NCI-H748 treated with DMSO at 0.1 percent for 48 hours (cell line): ENCODE measurements around the gene ZNF524.
"Not testable (repeated sequence)": the region's sequence is repeated elsewhere in the genome, so short reads cannot be mapped to it uniquely, and the experiment has no call there.

Experiments used
- DNase-seq: peaks from one replicate; lab custom pipeline; 2025; lab: John Stamatoyannopoulos, UW

The ZNF524 gene

DNA sequence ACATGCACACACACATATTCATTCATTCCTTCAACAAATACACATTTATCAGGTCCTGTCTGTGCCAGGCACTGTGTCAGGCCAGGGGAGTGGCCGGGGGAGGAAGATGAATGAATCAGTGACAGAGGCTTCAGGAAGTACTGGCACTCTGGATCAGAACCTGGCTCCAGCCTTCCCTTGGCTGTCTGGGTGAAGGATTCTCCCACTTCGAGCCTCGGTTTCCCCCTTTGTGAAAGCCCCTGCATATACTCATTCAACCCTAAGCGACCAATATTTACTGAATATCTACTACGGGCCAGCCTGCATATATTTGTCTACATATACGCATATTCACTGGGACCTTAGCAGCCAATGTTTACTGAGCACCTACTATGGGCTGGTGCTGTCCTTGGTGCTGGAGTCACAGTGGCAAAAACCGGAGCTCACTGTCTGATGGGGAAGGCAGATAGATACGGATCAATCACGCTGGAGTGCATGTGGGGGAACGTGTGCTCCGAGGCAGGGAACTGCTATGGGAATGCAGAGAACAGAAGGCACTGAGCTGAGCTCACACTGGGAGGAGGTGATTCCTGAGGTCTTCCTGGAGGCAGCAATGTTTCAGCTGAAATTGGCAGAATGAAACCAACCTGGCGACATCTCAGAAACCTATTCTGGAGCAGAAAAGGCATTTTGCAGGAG, 18.8 kb upstream of the ZNF524 start:
- DNase-seq: no peak

GRCh38 chr19:55581823-55582223, 18.3 kb upstream of the ZNF524 start:
- DNase-seq: no peak

- DNase-seq: not testable (repeated sequence)
These were observed 17.8 kb upstream of the ZNF524 start for GRCh38 chr19:55582284-55582683.

DNA sequence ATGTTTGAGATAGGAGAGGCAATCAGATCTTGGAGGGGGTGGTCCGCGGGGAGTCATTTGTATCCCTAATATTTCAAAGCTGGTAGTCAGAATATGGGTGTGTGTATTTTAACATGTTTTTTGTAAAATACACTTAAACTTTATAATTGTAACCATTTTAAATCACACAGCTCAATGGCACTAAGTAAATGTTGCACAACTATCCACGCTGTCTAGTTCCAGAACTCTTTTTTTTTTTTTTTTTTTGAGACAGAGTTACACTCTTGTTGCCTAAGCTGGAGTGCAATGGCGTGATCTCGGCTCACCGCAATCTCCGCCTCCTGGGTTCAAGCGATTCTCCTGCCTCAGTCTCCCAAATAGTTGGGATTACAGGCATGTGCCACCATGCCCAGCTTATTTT, 16.2 kb upstream of the ZNF524 start:
- DNase-seq: not testable (repeated sequence)

DNA sequence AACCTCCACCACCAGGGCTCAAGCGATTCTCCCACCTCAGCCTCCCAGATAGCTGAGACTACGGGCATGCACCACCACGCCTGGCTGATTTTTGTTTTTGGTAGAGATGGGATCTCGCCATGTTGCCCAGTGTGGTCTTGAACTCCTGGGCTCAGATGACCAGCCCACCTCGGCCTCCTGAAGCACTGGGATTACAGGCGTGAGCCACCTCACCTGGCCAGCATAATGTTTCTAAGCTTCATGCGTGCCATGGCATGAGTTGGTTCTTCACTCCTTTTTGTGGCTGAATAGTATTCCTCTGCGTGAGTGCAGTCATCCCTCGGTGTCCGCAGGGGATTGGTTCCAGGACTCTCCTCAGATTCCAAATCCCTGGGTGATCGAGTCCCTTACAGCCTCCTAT, 15.2 kb upstream of the ZNF524 start:
- DNase-seq: no peak

GRCh38 chr19:55585658-55586339, 14.3 kb upstream of the ZNF524 start:
- peak; percentile 63 for DNase-seq

GRCh38 chr19:55586976-55587668, 13.0 kb upstream of the ZNF524 start:
- peak; percentile 97 for DNase-seq

DNA sequence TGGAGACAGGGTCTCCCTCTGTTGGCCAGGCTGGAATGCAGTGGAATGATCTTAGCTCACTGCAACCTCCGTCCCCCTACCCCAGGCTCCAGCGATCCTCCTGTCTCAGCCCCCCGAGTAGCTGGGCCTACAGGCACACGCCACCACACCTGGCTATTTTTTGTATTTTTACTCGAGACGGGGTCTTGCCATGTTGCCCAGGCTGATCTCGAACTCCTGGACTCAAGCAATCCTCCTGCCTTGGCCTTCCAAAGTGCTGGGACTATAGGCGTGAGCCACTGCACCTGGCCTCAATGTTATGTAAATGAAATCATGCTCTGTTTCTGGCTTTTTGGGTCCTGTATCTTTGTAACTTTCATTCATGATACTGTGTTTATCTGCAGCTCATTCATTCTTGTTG, 11.3 kb upstream of the ZNF524 start:
- no peak for DNase-seq

- DNase-seq: no peak
These were observed 10.0 kb upstream of the ZNF524 start for GRCh38 chr19:55590109-55590508.

- peak; percentile 47 for DNase-seq
These were observed 9.5 kb upstream of the ZNF524 start for GRCh38 chr19:55590617-55591016.

DNA sequence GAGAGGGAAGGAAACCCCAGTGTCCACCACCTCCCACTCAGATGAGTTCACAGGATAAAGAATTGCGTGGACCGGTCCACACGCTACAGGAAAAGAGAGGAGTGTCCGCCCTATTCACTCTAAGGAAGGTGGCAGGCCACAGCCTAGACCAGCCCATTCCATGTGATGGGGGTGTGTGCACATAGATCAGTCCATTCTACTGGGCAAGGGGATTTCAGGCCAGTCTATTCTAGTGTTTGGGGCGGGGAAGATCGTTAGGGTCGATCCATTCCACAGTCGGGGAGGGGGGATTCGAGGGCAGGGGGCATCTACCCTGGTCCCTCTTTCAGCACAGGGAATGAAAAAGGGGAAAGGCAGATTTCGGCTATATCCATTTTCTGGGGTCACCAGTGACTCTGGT, 8.5 kb upstream of the ZNF524 start:
- DNase-seq: no peak

GRCh38 chr19:55592391-55593090, 7.5 kb upstream of the ZNF524 start:
- DNase-seq: no peak

- no peak for DNase-seq
These were observed 6.9 kb upstream of the ZNF524 start for GRCh38 chr19:55593096-55593772.

DNA sequence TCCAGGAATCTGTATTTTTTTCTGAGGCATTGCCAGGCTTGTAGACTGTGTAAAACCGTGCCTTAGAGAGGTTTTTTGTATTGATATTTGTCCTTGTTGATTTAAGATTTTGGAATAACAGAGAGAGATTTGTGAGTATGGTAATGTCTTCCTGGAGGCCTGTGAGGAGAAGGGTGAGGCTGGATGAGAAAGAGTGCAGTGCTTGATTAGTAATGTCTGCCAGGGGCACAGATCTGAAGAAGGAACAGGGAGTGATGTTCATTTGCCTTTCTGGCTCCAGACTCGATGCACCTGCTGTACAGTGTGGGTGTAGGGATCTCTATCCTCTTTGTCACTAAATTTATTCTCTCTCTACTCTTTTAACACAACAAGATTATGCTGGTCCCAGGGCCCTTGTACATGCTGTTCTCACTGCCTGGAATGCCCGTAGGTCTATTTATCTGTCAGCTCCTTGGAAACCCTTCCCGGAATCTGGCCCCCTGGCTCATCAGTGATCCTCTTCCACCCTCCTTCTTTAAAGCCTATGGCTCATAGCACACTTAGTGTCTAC, 5.0 kb upstream of the ZNF524 start:
- no peak for DNase-seq

- DNase-seq: no peak
These were observed 3.8 kb upstream of the ZNF524 start for GRCh38 chr19:55596304-55596703.

GRCh38 chr19:55597501-55597921, 2.6 kb upstream of the ZNF524 start:
- DNase-seq: no peak

- DNase-seq: no peak
These were observed 2.1 kb upstream of the ZNF524 start for GRCh38 chr19:55598034-55598433.

GRCh38 chr19:55598719-55599467, 1.2 kb upstream of the ZNF524 start:
- DNase-seq: peak; percentile 97

DNA sequence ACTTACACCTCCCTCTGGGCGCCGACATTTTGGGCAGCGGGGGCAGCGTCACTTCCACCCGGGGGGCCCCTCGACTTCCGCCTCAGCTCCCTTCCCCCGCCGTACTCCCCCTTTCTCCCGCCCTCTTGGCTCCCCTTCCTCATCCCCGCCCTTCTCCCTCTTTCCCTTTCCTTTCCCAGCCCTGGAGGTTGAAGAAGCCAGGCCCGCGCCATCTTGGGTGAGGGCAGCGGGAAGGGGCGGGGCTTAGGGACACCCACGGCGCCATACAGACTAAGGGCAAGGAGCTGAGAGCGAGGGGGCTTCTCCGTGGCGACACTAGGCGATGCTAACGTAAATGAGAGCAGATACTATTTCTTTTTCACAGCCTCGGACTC, 633 bp upstream of the ZNF524 start, which contains the start of gene FIZ1:
Gene FIZ1 (minus strand): TSS at position 50 of the 374 bp plus-strand sequence. CDS start 1,652 bp downstream, outside the sequence.
- DNase-seq: peak; percentile 97

- no peak for DNase-seq
These were observed 557 bp downstream of the ZNF524 start for GRCh38 chr19:55600662-55601028.

- no peak for DNase-seq
These were observed 996 bp downstream of the ZNF524 start for GRCh38 chr19:55601084-55601483.
